A673 (cell line): Measurements from ENCODE around the gene MYOF.

Source experiments
- CTCF ChIP-seq: fragments of 300-800, 200-600 bp; sonication (generic); conservative IDR thresholded peaks from 2 replicates; pipeline ENCODE4 v1.5.1; 2017; ENCODE audit warnings: low read depth, mild to moderate bottlenecking, antibody characterized with exemption, low read length, moderate library complexity, mixed read lengths
- EZH2 ChIP-seq: fragments of 200-600 bp; sonication (generic); IDR thresholded peaks from 2 replicates; pipeline ENCODE4 v1.6.1; 2017; ENCODE audit warnings: borderline replicate concordance, low read depth, mild to moderate bottlenecking, mixed read lengths, antibody characterized with exemption, low read length; ENCODE audit not compliant: poor library complexity, severe bottlenecking

- no peak for TF ChIP-seq CTCF
- TF ChIP-seq EZH2, result no peak
Measured at GRCh38 chr10:93420091-93420490, 62.0 kb downstream of the MYOF start.
